GM06990 (cell line): ENCODE data around the gene TSPAN3.

Experiments used
- DNase-seq: peaks from one replicate; pipeline ENCODE4 v3.0.0-alpha.2; 2011; ENCODE audit not compliant: insufficient read length; ENCODE audit errors: extremely low read depth
- H3K27me3 ChIP-seq: replicated peaks from 2 replicates; pipeline ENCODE4 v1.6.0; 2011; ENCODE audit warnings: low read length; ENCODE audit not compliant: control insufficient read depth, insufficient read depth
- H3K36me3 ChIP-seq: 2 replicates; pipeline ENCODE4 v1.5.1; 2011; ENCODE audit warnings: low read length; ENCODE audit not compliant: control insufficient read depth, insufficient read depth
- H3K4me3 ChIP-seq: replicated peaks from 2 replicates; pipeline ENCODE4 v1.5.1; 2011; ENCODE audit warnings: low read depth, mild to moderate bottlenecking, control low read depth, low read length
- CTCF ChIP-seq: IDR thresholded peaks from 2 replicates; pipeline ENCODE4 v1.5.1; 2011; ENCODE audit warnings: low read length, control low read depth, mild to moderate bottlenecking, inconsistent platforms; ENCODE audit not compliant: insufficient read depth, poor library complexity, severe bottlenecking

TSPAN3 gene

DNA sequence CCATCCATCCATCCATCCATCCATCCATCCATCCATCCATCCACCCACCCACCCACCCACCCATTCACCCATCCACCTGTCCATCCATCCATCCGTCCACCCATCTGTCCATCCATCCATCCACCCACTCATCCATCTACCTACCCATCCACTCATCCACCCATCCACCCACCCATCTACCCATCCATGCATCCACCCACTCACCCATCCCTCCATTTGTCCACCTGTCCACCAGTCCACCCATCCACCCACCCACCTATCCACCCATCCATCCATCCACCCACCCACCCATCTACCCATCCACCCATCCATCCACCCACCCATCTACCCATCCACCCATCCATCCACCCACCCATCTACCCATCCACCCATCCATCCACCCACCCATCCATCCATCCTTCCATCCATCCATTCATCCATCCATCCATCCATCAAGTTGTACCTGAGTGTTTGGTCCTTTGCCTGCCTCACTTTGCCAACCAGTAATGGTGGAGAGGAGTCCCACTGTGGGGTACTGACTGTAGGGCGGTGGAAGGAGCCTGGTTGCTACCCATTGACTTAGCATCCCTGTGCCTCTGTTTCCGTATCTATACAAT is 58.7 kb downstream of the TSPAN3 start:
- H3K4me3 ChIP-seq: no peak overlapping the region
- H3K27me3 ChIP-seq: no peaks in the 10 kb centered on the region
- DNase-seq: no peak
- TF ChIP-seq CTCF: no peak
- no peaks in the 10 kb centered on the region; the same call in 1 of the 2 replicates for H3K36me3 ChIP-seq

DNA sequence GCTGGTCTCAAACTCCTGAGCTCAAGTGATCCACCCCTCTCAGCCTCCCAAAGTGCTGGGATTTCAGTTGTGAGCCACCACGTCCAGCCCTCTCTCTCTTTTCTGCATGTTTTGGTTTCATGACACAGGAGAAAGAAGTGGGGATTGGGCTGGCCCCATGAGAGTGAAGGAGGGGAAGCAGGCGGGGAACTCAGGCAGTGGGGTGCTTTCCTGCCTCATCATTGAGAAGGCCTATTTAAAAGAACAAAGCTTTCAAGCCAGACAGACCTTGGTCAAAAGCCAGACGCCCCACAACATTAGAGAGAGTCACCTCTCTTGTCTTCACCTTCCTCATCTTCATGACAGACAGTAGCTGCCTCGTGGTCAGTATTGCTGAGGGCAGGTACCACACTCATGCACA is 60.1 kb downstream of the TSPAN3 start:
- no peak for DNase-seq
- TF ChIP-seq CTCF: no peak
- Histone ChIP-seq H3K4me3 (no peak overlapping the region), H3K27me3 (no peaks in the 10 kb centered on the region), H3K36me3 (no peaks in the 10 kb centered on the region; the same call in 1 of the 2 replicates)

GRCh38 chr15:77010312-77010686 is 60.6 kb downstream of the TSPAN3 start:
- H3K27me3 ChIP-seq: no peaks in the 10 kb centered on the region
- no peaks in the 10 kb centered on the region; the same call in 1 of the 2 replicates for H3K36me3 ChIP-seq
- no peak for DNase-seq
- no peak for TF ChIP-seq CTCF
- H3K4me3 ChIP-seq: no peak overlapping the region

DNA sequence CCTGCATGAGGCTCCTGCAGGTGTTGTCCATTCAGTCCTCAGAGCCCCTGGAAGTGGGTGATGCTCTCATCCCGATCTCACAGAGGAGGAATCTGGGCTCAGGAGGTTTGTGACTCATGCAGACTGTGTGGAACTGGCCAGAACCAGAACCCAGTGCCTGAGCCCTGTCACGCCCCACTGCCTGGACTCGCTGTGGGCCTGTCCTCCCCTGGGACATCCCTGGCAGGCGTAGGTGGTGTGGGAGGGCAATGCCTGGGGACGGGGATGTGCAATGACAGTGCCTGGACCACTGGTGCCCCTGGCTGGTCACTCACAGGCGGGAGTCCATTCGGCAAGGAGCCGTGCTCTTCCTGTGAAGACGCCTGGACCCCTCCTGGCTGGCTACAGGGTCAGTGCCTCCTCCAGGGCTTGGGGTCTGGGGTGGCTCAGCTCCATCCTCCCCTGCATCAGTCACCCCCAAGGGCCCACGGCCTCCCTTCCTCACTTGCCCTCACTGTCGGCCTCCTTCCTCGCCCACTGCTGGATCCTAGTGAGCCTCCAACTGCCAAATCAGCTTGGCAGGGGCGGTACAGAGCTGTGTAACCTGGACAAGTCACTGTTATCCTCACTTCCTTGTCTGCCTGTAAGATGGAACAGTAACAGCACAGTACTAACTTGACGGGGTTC is 61.1 kb downstream of the TSPAN3 start:
- DNase-seq: no peak
- TF ChIP-seq CTCF: no peak
- Histone ChIP-seq H3K4me3 (no peak overlapping the region), H3K27me3 (no peaks in the 10 kb centered on the region), H3K36me3 (no peaks in the 10 kb centered on the region; the same call in 1 of the 2 replicates)

GRCh38 chr15:77009176-77009575 is 61.7 kb downstream of the TSPAN3 start:
- TF ChIP-seq CTCF: no peak

More at GRCh38 chr15:77009176-77009575, 61.7 kb downstream of the TSPAN3 start:
- H3K36me3 ChIP-seq: no peaks in the 10 kb centered on the region; the same call in 1 of the 2 replicates
- H3K27me3 ChIP-seq: no peaks in the 10 kb centered on the region
- DNase-seq: no peak
- H3K4me3 ChIP-seq: no peak overlapping the region
